Body of pancreas (tissue), 4 donors: ENCODE data around the gene ADGRV1. TPM values are rescaled to one million over a fixed set of nuclear protein-coding genes. Genes with fewer than 3 reads are reported as not detected.

Experiments used
- ATAC-seq: fragments of 150-250 bp; one replicate; pipeline ENCODE4 v1.9.1; 2016
- DNase-seq, 4 donors: peaks; one replicate each; pipeline ENCODE4 v3.0.0-alpha.2; 2019
- H3K27ac ChIP-seq, 4 donors: fragments of 200-600 bp; sonication (generic); 1 replicate in 3 of 4; 2 replicates in 1 of 4; pipeline versions ENCODE4 v1.5.1 to v1.6.1; 2016 to 2019; ENCODE audit warnings: mild to moderate bottlenecking in 1 of 4, mixed read lengths in 1 of 4, moderate library complexity in 1 of 4
- H3K27me3 ChIP-seq, 2 donors: fragments of 200-600 bp; sonication (generic); one replicate each; pipeline ENCODE4 v1.6.0; 2016; ENCODE audit warnings: mild to moderate bottlenecking in 1 of 2
- H3K36me3 ChIP-seq, 2 donors: fragments of 200-600 bp; sonication (generic); replicated peaks in 1 of 2; 2 replicates each; pipeline ENCODE4 v1.5.1; 2016; ENCODE audit warnings: low read depth in 2 of 2; ENCODE audit not compliant: insufficient read depth in 1 of 2
- H3K4me1 ChIP-seq: fragments of 200-600 bp; sonication (generic); one replicate; pipeline ENCODE4 v1.6.0; 2016
- H3K4me3 ChIP-seq, 2 donors: fragments of 200-600 bp; sonication (generic); 1 replicate in 1 of 2; 2 replicates in 1 of 2; pipeline ENCODE4 v1.5.1; 2016 to 2019
- H3K9me3 ChIP-seq, 3 donors: fragments of 200-600 bp; sonication (generic); 1 replicate in 2 of 3; 2 replicates in 1 of 3; pipeline ENCODE4 v1.5.1; 2016
- CTCF ChIP-seq, 7 experiments: fragments of 450-650 bp in 4 of 7; fragments of 200-600 bp in 3 of 7; sonication (generic) in 3 of 7; IDR thresholded peaks; one replicate each; pipeline ENCODE4 v1.5.1; 2016 to 2019; ENCODE audit warnings: antibody characterized with exemption in 7 of 7
- POLR2A ChIP-seq, 3 donors: fragments of 450-650 bp; IDR thresholded peaks; one replicate each; pipeline ENCODE4 v1.6.1; 2016; ENCODE audit warnings: antibody characterized with exemption in 3 of 3, mild to moderate bottlenecking in 2 of 3
- WGBS, 2 donors: methylation state at CpG; one replicate each; pipeline ENCODE4 v1.1.5; 2017; 5-methylcytosine and 5-hydroxymethylcytosine counted together
- intact Hi-C: fragments of 100-400 bp; cut with DNase I; formaldehyde crosslinking; loops from one replicate; pipeline ENCODE4 v1.15.1; 2023
- total RNA-seq, 2 donors: library from RNA; depleted of rRNA; stranded (reverse); fragments of >200 nt; gene quantifications; one replicate each; pipeline ENCODE4 v1.1.0, GENCODE V29; 2016

Gene ADGRV1
- total RNA-seq, 2 donors from 2014 or later = 19.2 to 21.4 TPM

- ATAC-seq (no peak), DNase-seq (no peak)
- Histone ChIP-seq H3K27me3 (no peaks in the 10 kb centered on the region), H3K9me3 (no peaks in the 10 kb centered on the region), H3K36me3 (no peaks in the 10 kb centered on the region), H3K4me3 (no peak overlapping the region), H3K27ac (no peak overlapping the region), H3K4me1 (no peaks in the 10 kb centered on the region)
- WGBS, 2 donors = 72 to 78% methylated on average over 1 of the region's 1 CpG
- intact Hi-C loops = no loop called here
- TF ChIP-seq CTCF (IDR thresholded peaks at IDR 0.05) (no peak), POLR2A (IDR thresholded peaks at IDR 0.05) (no peak)
Measured at GRCh38 chr5:91018200-91018599, 459.6 kb downstream of the ADGRV1 start.

GRCh38 chr5:91018712-91019371 is 460.2 kb downstream of the ADGRV1 start:
- H3K4me1 ChIP-seq = no peaks in the 10 kb centered on the region
- no peaks in the 10 kb centered on the region for H3K36me3 ChIP-seq
- no peaks in the 10 kb centered on the region for H3K9me3 ChIP-seq
- DNase-seq (no peak), ATAC-seq (no peak)
- no peak overlapping the region for H3K27ac ChIP-seq
- intact Hi-C loops = no loop called here
- H3K4me3 ChIP-seq = no peak overlapping the region
- TF ChIP-seq CTCF (IDR thresholded peaks at IDR 0.05) (no peak), POLR2A (IDR thresholded peaks at IDR 0.05) (no peak)
- H3K27me3 ChIP-seq = no peaks in the 10 kb centered on the region
- WGBS, 2 donors = 48 to 69% methylated on average over 4 of the region's 4 CpGs

GRCh38 chr5:91020065-91020800 is 461.6 kb downstream of the ADGRV1 start:
- no peaks in the 10 kb centered on the region for H3K27me3 ChIP-seq

GRCh38 chr5:91022518-91022917 is 463.9 kb downstream of the ADGRV1 start:
- ATAC-seq (no peak), DNase-seq (no peak)
- H3K4me1 ChIP-seq = peaks cover 20% of the 10 kb centered on the region
- H3K36me3 ChIP-seq = no peaks in the 10 kb centered on the region
- whole genome bisulfite sequencing, 2 donors = 38 to 52% methylated on average over 2 of the region's 2 CpGs
- H3K9me3 ChIP-seq = no peaks in the 10 kb centered on the region
- TF ChIP-seq CTCF (IDR thresholded peaks at IDR 0.05) (no peak), POLR2A (IDR thresholded peaks at IDR 0.05) (no peak)
- no peak overlapping the region for H3K4me3 ChIP-seq
- H3K27ac ChIP-seq = no peak overlapping the region
- H3K27me3 ChIP-seq = no peaks in the 10 kb centered on the region
- intact Hi-C loops = no loop called here

More at GRCh38 chr5:91020065-91020800, 461.6 kb downstream of the ADGRV1 start:
- ATAC-seq = no peak
- H3K4me1 ChIP-seq = no peaks in the 10 kb centered on the region
- no peak overlapping the region for H3K4me3 ChIP-seq
- H3K9me3 ChIP-seq = no peaks in the 10 kb centered on the region
- 89 to 93% methylated on average over 6 of the region's 6 CpGs for WGBS, 2 donors
- intact Hi-C loops = no loop called here
- no peaks in the 10 kb centered on the region for H3K36me3 ChIP-seq
- H3K27ac ChIP-seq = no peak overlapping the region
- TF ChIP-seq CTCF (IDR thresholded peaks at IDR 0.05) = no peak
- no peak for TF ChIP-seq POLR2A (IDR thresholded peaks at IDR 0.05)
- DNase-seq = no peak
